D721Med (cell line): Measurements from ENCODE around the gene RAB3C.

Source experiments
- DNase-seq: peaks from one replicate; pipeline ENCODE4 v3.0.0; 2011; ENCODE audit warnings: low spot score; ENCODE audit not compliant: insufficient read length
- FAIRE-seq: peaks from 2 replicates; lab custom pipeline; 2011; peaks lifted over from hg19 to GRCh38; lab: Jason Lieb, UNC
- TF ChIP-seq, protein P1 (sequence below): IDR thresholded peaks from 2 replicates; pipeline ENCODE4 v1.5.1; 2012; ENCODE audit warnings: mild to moderate bottlenecking, control low read depth; ENCODE audit not compliant: insufficient read depth; ENCODE audit errors: missing control alignments

RAB3C gene

DNA sequence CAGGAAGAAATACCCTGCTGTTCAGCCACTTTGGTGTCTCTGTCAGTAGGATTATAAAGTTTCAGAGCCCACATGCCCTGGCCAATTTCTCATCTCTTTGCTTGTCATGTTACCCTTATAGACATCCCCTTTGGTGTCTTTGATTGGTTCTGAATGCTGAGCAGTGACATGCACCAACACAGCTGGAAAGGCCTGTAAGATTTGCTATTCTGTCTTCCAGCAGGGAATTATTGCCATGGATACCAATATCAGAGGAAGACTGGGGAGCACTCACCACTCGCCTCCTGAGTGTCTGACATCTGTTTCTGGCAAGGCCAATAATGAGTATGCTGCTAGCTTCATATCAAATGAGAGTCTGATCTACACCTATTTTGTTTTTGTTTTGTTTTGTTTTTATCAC, 34.4 kb downstream of the RAB3C start:
- TF ChIP-seq, protein P1, sequence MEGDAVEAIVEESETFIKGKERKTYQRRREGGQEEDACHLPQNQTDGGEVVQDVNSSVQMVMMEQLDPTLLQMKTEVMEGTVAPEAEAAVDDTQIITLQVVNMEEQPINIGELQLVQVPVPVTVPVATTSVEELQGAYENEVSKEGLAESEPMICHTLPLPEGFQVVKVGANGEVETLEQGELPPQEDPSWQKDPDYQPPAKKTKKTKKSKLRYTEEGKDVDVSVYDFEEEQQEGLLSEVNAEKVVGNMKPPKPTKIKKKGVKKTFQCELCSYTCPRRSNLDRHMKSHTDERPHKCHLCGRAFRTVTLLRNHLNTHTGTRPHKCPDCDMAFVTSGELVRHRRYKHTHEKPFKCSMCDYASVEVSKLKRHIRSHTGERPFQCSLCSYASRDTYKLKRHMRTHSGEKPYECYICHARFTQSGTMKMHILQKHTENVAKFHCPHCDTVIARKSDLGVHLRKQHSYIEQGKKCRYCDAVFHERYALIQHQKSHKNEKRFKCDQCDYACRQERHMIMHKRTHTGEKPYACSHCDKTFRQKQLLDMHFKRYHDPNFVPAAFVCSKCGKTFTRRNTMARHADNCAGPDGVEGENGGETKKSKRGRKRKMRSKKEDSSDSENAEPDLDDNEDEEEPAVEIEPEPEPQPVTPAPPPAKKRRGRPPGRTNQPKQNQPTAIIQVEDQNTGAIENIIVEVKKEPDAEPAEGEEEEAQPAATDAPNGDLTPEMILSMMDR: no peak
- FAIRE-seq: no peak
- no peak for DNase-seq

DNA sequence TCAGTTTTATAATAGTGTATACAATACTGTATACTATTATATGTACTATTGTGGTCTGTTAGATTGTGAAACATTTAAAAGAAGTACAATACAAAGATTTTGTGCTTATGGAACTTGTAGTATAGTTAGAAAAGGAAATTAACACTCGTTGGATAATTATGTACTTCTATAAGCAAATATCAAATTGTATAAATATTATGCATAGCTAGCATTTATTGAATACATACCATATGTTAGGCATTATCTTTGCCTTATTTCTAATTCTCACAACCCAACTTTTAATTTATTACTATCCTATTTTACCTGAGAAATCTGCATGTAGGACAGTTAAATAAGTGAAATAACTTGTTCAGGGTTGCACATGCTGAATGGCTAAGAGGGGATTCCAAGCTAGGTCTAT, 37.5 kb downstream of the RAB3C start:
- no peak for DNase-seq
- FAIRE-seq: no peak
- TF ChIP-seq, protein P1: no peak

GRCh38 chr5:58622936-58623871, 40.3 kb downstream of the RAB3C start:
- no peak for FAIRE-seq
- TF ChIP-seq, protein P1: no peak
- no peak for DNase-seq

GRCh38 chr5:58628626-58629025, 45.8 kb downstream of the RAB3C start:
- no peak for FAIRE-seq
- TF ChIP-seq, protein P1: no peak

DNA sequence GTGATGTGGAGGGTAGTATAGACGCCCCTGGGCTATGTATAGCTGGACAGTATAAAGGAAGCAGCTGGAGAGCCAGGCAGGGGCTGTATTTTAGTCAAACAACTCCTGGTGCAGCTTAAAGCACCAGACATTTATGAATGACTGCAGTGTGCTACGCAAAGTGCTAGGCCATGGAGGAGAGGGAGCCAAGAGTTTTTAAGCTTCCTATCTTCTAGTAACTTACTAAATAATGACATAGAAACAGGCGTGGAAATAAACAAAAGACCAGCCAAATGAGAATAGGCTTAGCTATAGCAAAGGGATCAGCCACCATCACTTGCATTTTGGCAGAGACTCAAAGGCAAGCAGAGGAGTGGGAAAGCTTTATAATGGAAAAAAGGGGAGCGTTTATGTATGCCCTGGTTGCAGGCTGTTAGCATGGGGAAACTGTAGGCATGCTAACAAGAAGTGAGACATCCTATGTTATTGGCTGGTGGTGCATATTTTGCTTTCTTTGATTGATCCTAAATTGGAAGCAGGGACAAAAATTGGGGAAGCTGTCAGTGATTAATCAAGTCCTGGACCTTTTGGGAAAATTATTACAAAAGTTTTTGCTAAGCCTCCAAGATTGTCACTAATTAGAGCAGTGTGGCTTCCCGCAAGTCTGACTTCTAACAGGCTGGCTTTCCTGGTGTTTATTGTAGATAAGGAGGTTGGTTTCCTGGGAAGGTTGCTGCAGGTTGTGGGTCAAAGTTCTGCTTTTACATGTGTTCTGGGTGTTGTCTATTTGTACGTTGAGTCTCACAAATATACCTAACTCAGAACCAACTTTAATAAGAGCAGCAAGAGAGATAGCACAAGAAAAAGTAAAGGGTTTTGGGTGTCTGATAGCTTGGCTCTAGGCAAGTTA, 46.6 kb downstream of the RAB3C start:
- TF ChIP-seq, protein P1: no peak
- FAIRE-seq: no peak
- DNase-seq: no peak

More at GRCh38 chr5:58628626-58629025, 45.8 kb downstream of the RAB3C start:
- DNase-seq: no peak

GRCh38 chr5:58631895-58632294, 49.0 kb downstream of the RAB3C start:
- TF ChIP-seq, protein P1: no peak
- no peak for FAIRE-seq
- DNase-seq: no peak
